Activated naive CD4-positive, alpha-beta T cell treated with anti-CD3 and anti-CD28 coated beads for 36 hours (primary cell): ENCODE data around the gene TICAM1. TPM values are rescaled to one million over a fixed set of nuclear protein-coding genes. Genes with fewer than 3 reads are reported as not detected.
"Not testable (repeated sequence)": the region's sequence is repeated elsewhere in the genome, so short reads cannot be mapped to it uniquely, and the experiment has no call there.

Experiments
- CTCF ChIA-PET: fragments of 350-600 bp; sonication (Branson Sonifier 250); formaldehyde crosslinking; loops from one replicate; lab custom pipeline; 2021; ENCODE audit warnings: antibody characterized with exemption; lab: Charles Lee
- DNase-seq: peaks from one replicate; pipeline ENCODE4 v3.0.0-alpha.2; 2020
- H3K27ac Mint-ChIP-seq: one replicate; pipeline ENCODE4 v1.8.0; 2021; ENCODE audit warnings: mild to moderate bottlenecking, mixed read lengths
- H3K27me3 Mint-ChIP-seq: one replicate; pipeline ENCODE4 v1.8.0; 2021; ENCODE audit warnings: low read depth, mixed read lengths
- H3K36me3 Mint-ChIP-seq: one replicate; pipeline ENCODE4 v1.8.0; 2021; ENCODE audit warnings: low read depth, mixed read lengths
- H3K4me1 Mint-ChIP-seq: one replicate; pipeline ENCODE4 v1.8.0; 2021; ENCODE audit warnings: low read depth, mixed read lengths
- H3K4me3 Mint-ChIP-seq: one replicate; pipeline ENCODE4 v1.8.0; 2021; ENCODE audit warnings: mild to moderate bottlenecking, moderate library complexity, mixed read lengths
- H3K9me3 Mint-ChIP-seq: one replicate; pipeline ENCODE4 v1.8.0; 2021; ENCODE audit warnings: mixed read lengths
- intact Hi-C: fragments of 100-400 bp; cut with micrococcal nuclease; formaldehyde crosslinking; loops from one replicate; pipeline ENCODE4 v1.15.1; 2023
- total RNA-seq, 2 experiments: library from RNA; stranded (reverse); gene quantifications; one replicate each; pipeline ENCODE4 v1.2.3, GENCODE V29; 2021

TICAM1 gene
- total RNA-seq, 2 experiments from 2014 or later: 15.2 to 16.5 TPM

GRCh38 chr19:4861147-4861546 lies 29.6 kb upstream of the TICAM1 start:
- Mint-ChIP-seq H3K9me3 (no peaks in the 10 kb centered on the region), H3K27ac (no peak overlapping the region), H3K27me3 (no peaks in the 10 kb centered on the region), H3K4me1 (no peaks in the 10 kb centered on the region), H3K4me3 (no peak overlapping the region), H3K36me3 (no peaks in the 10 kb centered on the region)
- CTCF ChIA-PET: interaction anchor here (1.0 kb wide), 1 partner anchor 9 kb away, joined by 4 read pairs; no protein-coding TSS in a partner anchor
- DNase-seq: no peak
- intact Hi-C loops: no loop called here

GRCh38 chr19:4859697-4860096 lies 28.2 kb upstream of the TICAM1 start:
- no peak for DNase-seq
- no peaks in the 10 kb centered on the region for H3K36me3 Mint-ChIP-seq
- CTCF ChIA-PET: interaction anchor here (1.2 to 1.4 kb wide), 2 partner anchors 50 to 51 kb away, joined by 4 read pairs; no protein-coding TSS in a partner anchor

GRCh38 chr19:4856468-4856867 lies 25.0 kb upstream of the TICAM1 start:
- DNase-seq, H3K9me3 Mint-ChIP-seq, H3K27me3 Mint-ChIP-seq, intact Hi-C loops, H3K4me3 Mint-ChIP-seq, H3K4me1 Mint-ChIP-seq, H3K36me3 Mint-ChIP-seq, H3K27ac Mint-ChIP-seq: not testable (repeated sequence)
- CTCF ChIA-PET: interaction anchor here (0.8 to 13.5 kb wide), 3 partner anchors 12 to 118 kb away, joined by 3 to 294 read pairs (median 6); no protein-coding TSS in a partner anchor

More at GRCh38 chr19:4859697-4860096, 28.2 kb upstream of the TICAM1 start:
- Mint-ChIP-seq H3K4me3 (no peak overlapping the region), H3K27ac (no peak overlapping the region), H3K9me3 (no peaks in the 10 kb centered on the region), H3K27me3 (no peaks in the 10 kb centered on the region), H3K4me1 (no peaks in the 10 kb centered on the region)
- intact Hi-C loops: no loop called here

- H3K4me3 Mint-ChIP-seq, H3K36me3 Mint-ChIP-seq, DNase-seq, H3K27ac Mint-ChIP-seq, H3K27me3 Mint-ChIP-seq, intact Hi-C loops, H3K4me1 Mint-ChIP-seq, H3K9me3 Mint-ChIP-seq: not testable (repeated sequence)
- CTCF ChIA-PET: interaction anchor here (0.8 to 13.5 kb wide), 4 partner anchors 22 to 70 kb away, joined by 3 to 294 read pairs (median 3); partner anchors contain the start of gene TICAM1
These were observed 22.0 kb upstream of the TICAM1 start for GRCh38 chr19:4853506-4853905.

GRCh38 chr19:4852484-4852883 lies 21.0 kb upstream of the TICAM1 start:
- Mint-ChIP-seq H3K27ac (no peak overlapping the region), H3K36me3 (peaks cover 2% of the 10 kb centered on the region), H3K27me3 (no peaks in the 10 kb centered on the region), H3K4me1 (no peaks in the 10 kb centered on the region), H3K4me3 (no peak overlapping the region), H3K9me3 (no peaks in the 10 kb centered on the region)
- CTCF ChIA-PET: interaction anchor here (0.6 to 13.5 kb wide), 9 partner anchors 15 to 223 kb away, joined by 3 to 294 read pairs (median 3); partner anchors contain the start of genes PLIN3 and TICAM1
- intact Hi-C loops: no loop called here
- DNase-seq: no peak

GRCh38 chr19:4851551-4852290 lies 20.2 kb upstream of the TICAM1 start:
- Mint-ChIP-seq H3K4me3 (no peak overlapping the region), H3K4me1 (no peaks in the 10 kb centered on the region), H3K9me3 (no peaks in the 10 kb centered on the region), H3K27me3 (no peaks in the 10 kb centered on the region), H3K27ac (no peak overlapping the region), H3K36me3 (peaks cover 2% of the 10 kb centered on the region)
- CTCF ChIA-PET: interaction anchor here (0.9 to 13.5 kb wide), 9 partner anchors 15 to 224 kb away, joined by 3 to 294 read pairs (median 5); partner anchors contain the start of genes PLIN3 and TICAM1
- intact Hi-C loops: loop anchor here (1.0 kb wide), 1 partner anchor 42 kb away; no protein-coding TSS in a partner anchor
- peak; percentile 84 for DNase-seq

GRCh38 chr19:4849019-4849418 lies 17.5 kb upstream of the TICAM1 start:
- Mint-ChIP-seq H3K4me1 (no peaks in the 10 kb centered on the region), H3K9me3 (no peaks in the 10 kb centered on the region), H3K36me3 (peaks cover 4% of the 10 kb centered on the region), H3K27ac (no peak overlapping the region), H3K4me3 (no peak overlapping the region), H3K27me3 (no peaks in the 10 kb centered on the region)
- intact Hi-C loops: no loop called here
- CTCF ChIA-PET: interaction anchor here (0.9 to 13.5 kb wide), 4 partner anchors 15 to 44 kb away, joined by 4 to 294 read pairs (median 4); no protein-coding TSS in a partner anchor
- no peak for DNase-seq

- Mint-ChIP-seq H3K27ac (no peak overlapping the region), H3K36me3 (peaks cover 4% of the 10 kb centered on the region), H3K4me1 (no peaks in the 10 kb centered on the region), H3K27me3 (no peaks in the 10 kb centered on the region), H3K4me3 (no peak overlapping the region), H3K9me3 (no peaks in the 10 kb centered on the region)
- intact Hi-C loops: no loop called here
- CTCF ChIA-PET: interaction anchor here (13.5 kb wide), 1 partner anchor 37 kb away, joined by 294 read pairs; no protein-coding TSS in a partner anchor
- DNase-seq: no peak
These were observed 15.9 kb upstream of the TICAM1 start for GRCh38 chr19:4847190-4847973.

- H3K36me3 Mint-ChIP-seq, DNase-seq, H3K9me3 Mint-ChIP-seq, H3K4me3 Mint-ChIP-seq, H3K27me3 Mint-ChIP-seq, H3K27ac Mint-ChIP-seq, intact Hi-C loops, H3K4me1 Mint-ChIP-seq: not testable (repeated sequence)
- CTCF ChIA-PET: interaction anchor here (0.7 to 13.5 kb wide), 2 partner anchors 35 to 186 kb away, joined by 3 to 294 read pairs; no protein-coding TSS in a partner anchor
These were observed 14.5 kb upstream of the TICAM1 start for GRCh38 chr19:4845975-4846374.

GRCh38 chr19:4844348-4845179 lies 13.1 kb upstream of the TICAM1 start:
- Mint-ChIP-seq H3K27me3 (no peaks in the 10 kb centered on the region), H3K27ac (no peak overlapping the region), H3K36me3 (peaks cover 4% of the 10 kb centered on the region), H3K4me1 (peaks cover 3% of the 10 kb centered on the region), H3K9me3 (no peaks in the 10 kb centered on the region), H3K4me3 (no peak overlapping the region)
- no peak for DNase-seq
- intact Hi-C loops: no loop called here
- CTCF ChIA-PET: interaction anchor here (1.0 to 13.5 kb wide), 3 partner anchors 34 to 112 kb away, joined by 3 to 294 read pairs (median 3); no protein-coding TSS in a partner anchor

- no peaks in the 10 kb centered on the region for H3K9me3 Mint-ChIP-seq
- H3K4me1 Mint-ChIP-seq: peaks cover 3% of the 10 kb centered on the region
- H3K4me3 Mint-ChIP-seq: no peak overlapping the region
- H3K36me3 Mint-ChIP-seq: peaks cover 4% of the 10 kb centered on the region
- no peaks in the 10 kb centered on the region for H3K27me3 Mint-ChIP-seq
- intact Hi-C loops: no loop called here
- no peak overlapping the region for H3K27ac Mint-ChIP-seq
- CTCF ChIA-PET: interaction anchor here (1.3 to 13.5 kb wide), 2 partner anchors 33 to 111 kb away, joined by 3 to 294 read pairs; no protein-coding TSS in a partner anchor
- no peak for DNase-seq
These were observed 12.1 kb upstream of the TICAM1 start for GRCh38 chr19:4843647-4843965.
